Heart left ventricle (tissue), 16 donors: ENCODE data around the gene NBPF9. TPM values are rescaled to one million over a fixed set of nuclear protein-coding genes. Genes with fewer than 3 reads are reported as not detected.
"Not testable (repeated sequence)": the region's sequence is repeated elsewhere in the genome, so short reads cannot be mapped to it uniquely, and the experiment has no call there.

Experiments
- ATAC-seq, 4 donors: fragments of 200-7000 bp; cut with Tn5 transposase; one replicate each; pipeline ENCODE4 v1.9.1; 2020 to 2022; ENCODE audit warnings: moderate library complexity in 4 of 4, mild to moderate bottlenecking in 3 of 4, moderate number of reproducible peaks in 1 of 4
- DNase-seq, 5 donors: peaks; one replicate each; pipeline ENCODE4 v3.0.0-alpha.2; 2020
- H3K27ac ChIP-seq, 12 donors: fragments of 200-600 bp; sonication (generic) in 4 of 12; one replicate each; pipeline versions ENCODE4 v1.5.0 to v1.8.0; 2016 to 2022; ENCODE audit warnings: mild to moderate bottlenecking in 2 of 12
- H3K27me3 ChIP-seq, 9 donors: fragments of 200-600 bp; sonication (generic) in 2 of 9; one replicate each; pipeline versions ENCODE4 v1.5.1 to v1.8.0; 2016 to 2022; ENCODE audit warnings: mild to moderate bottlenecking in 3 of 9
- H3K36me3 ChIP-seq, 9 donors: fragments of 200-600 bp; sonication (generic) in 2 of 9; one replicate each; pipeline versions ENCODE4 v1.5.0 to v1.8.0; 2018 to 2022; ENCODE audit warnings: mild to moderate bottlenecking in 2 of 9
- H3K4me1 ChIP-seq, 12 donors: fragments of 200-600 bp; sonication (generic) in 4 of 12; one replicate each; pipeline versions ENCODE4 v1.5.0 to v1.8.0; 2016 to 2022; ENCODE audit warnings: mild to moderate bottlenecking in 3 of 12
- H3K4me3 ChIP-seq, 12 donors: fragments of 200-600 bp; sonication (generic) in 4 of 12; one replicate each; pipeline versions ENCODE4 v1.5.0 to v1.8.0; 2017 to 2022; ENCODE audit warnings: mild to moderate bottlenecking in 9 of 12, moderate library complexity in 4 of 12
- H3K9me3 ChIP-seq, 12 donors: fragments of 200-600 bp; sonication (generic) in 4 of 12; one replicate each; pipeline versions ENCODE4 v1.5.0 to v1.8.0; 2016 to 2022; ENCODE audit warnings: mild to moderate bottlenecking in 1 of 12
- CTCF ChIP-seq, 12 donors: fragments of 200-600 bp; sonication (generic) in 4 of 12; IDR thresholded peaks; one replicate each; pipeline versions ENCODE4 v1.5.0 to v1.8.0; 2018 to 2022; ENCODE audit warnings: antibody characterized with exemption in 12 of 12, mild to moderate bottlenecking in 5 of 12
- WGBS, 4 donors: extraction: QIAGEN DNeasy Blood & Tissue Kit in 2 of 4; methylation state at CpG; one replicate each; pipeline versions ENCODE4 v1.1.5 to v1.1.7; 2013 to 2018; 5-methylcytosine and 5-hydroxymethylcytosine counted together
- intact Hi-C, 10 donors: fragments of 100-400 bp; cut with DNase I; formaldehyde crosslinking; loops; one replicate each; pipeline versions ENCODE4 v1.11.1 to v1.14.2; 2022
- polyA plus RNA-seq, 2 donors: library from polyadenylated mRNA; stranded (reverse); fragments of 200-250 nt; gene quantifications; one replicate each; pipeline ENCODE4 v1.2.3, GENCODE V29; 2013
- total RNA-seq, 9 donors: library from RNA; depleted of rRNA in 2 of 9; stranded (reverse); fragments of >200 nt in 2 of 9; fragmentation: NEBNext Ultra II Directional in 3 of 9; extraction: Animal tissue kit (Norgen Biotek cat#: 25700) in 3 of 9; gene quantifications; one replicate each; pipeline versions ENCODE4 v1.1.0 to v1.2.4, GENCODE V29; 2016 to 2023
- donor health status: ischemic (EF 13 %, LVEDD 7.1; RV severe dilation, severe dysfunction).
- donor health status: healthy with polysubstance abuse.
- donor health status: DM: no; HTN: yes; CAD: no.
- donor health status: DM: no; HTN: no; CAD: no.
- donor health status: ischemic (EF 25% LVEDD 6.9; RV normal size, moderate dysfunction).
- donor health status: ischemic (EF 25% LVEDD 5.7; RV mildly dilated, moderate dysfunction).
- donor health status: healthy.
- donor health status: DM: yes; HTN: yes; CAD: no.
- donor health status: ischemic (EF 35%, LVEDD 5.7; RV mildly dilated, moderate dysfunction).
- donor health status: nonischemic (EF 11% LVEDD 7.7; RV severe dilation, severe dysfunction).
- donor health status: DM: yes; HTN: yes; CAD: no.
- donor health status: PGD.
- donor health status: ischemic (EF 29% LVEDD 5.4; RV normal size, mild dysfunction).
- donor health status: nonischemic (EF 23%, LVEDD 6.1; RV moderate dilation, normal function).

NBPF9 gene
- total and polyA plus RNA-seq, 11 donors = 2.9 to 10.3 (median 4.8) TPM

GRCh38 chr1:149075505-149076127, 27.7 kb downstream of the NBPF9 start:
- H3K27ac ChIP-seq, H3K4me3 ChIP-seq, H3K27me3 ChIP-seq, H3K4me1 ChIP-seq, H3K9me3 ChIP-seq, DNase-seq, ATAC-seq, intact Hi-C loops, H3K36me3 ChIP-seq: not testable (repeated sequence)
- WGBS, 4 donors = 54 to 84% (median 64%) methylated on average over 4 to 6 of the region's 9 CpGs
- TF ChIP-seq CTCF (IDR thresholded peaks at IDR 0.05) = peak in 1 of 12 donors; percentile 6

- ATAC-seq, H3K27me3 ChIP-seq, intact Hi-C loops, H3K4me1 ChIP-seq, H3K9me3 ChIP-seq, H3K27ac ChIP-seq, DNase-seq, H3K4me3 ChIP-seq: not testable (repeated sequence)
- 85 to 93% (median 89%) methylated on average over 3 of the region's 3 CpGs for WGBS, 4 donors
- peaks cover 0 to 12% (median 5%) of the 10 kb centered on the region in 9 donors for H3K36me3 ChIP-seq
Measured at GRCh38 chr1:149064611-149065010, 38.7 kb downstream of the NBPF9 start.

DNA sequence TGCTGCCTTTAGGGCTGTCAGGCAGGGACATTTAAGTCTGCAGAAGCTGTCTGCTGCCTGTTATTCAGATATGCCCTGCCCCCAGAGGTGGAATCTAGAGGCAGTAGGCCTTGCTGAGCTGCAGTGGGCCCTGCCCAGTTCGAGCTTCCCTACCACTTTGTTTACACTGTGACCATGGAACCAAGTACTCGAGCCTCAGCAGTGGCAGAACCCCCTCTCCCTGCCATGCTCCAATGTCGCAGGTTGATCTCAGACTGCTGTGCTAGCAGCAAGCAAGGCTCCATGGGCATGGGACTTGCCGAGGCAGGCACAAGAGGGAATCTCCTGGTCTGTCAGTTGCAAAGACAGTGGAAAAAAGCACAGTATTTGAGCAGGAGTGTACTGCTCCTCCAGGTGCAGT, 60.3 kb downstream of the NBPF9 start:
- H3K27ac ChIP-seq, H3K36me3 ChIP-seq, H3K27me3 ChIP-seq, H3K4me3 ChIP-seq, H3K9me3 ChIP-seq, intact Hi-C loops, H3K4me1 ChIP-seq: not testable (repeated sequence)
- 40 to 49% (median 42%) methylated on average over 1 to 4 of the region's 4 CpGs; no CpG with 5 or more reads in 1 of the 4 donors for WGBS, 4 donors
- peak; percentile 55 to 73 (median 62) for ATAC-seq
- peak in 2 of 5 donors; percentile 40 to 45 for DNase-seq

- H3K27me3 ChIP-seq, intact Hi-C loops, H3K9me3 ChIP-seq, H3K27ac ChIP-seq, H3K4me3 ChIP-seq, DNase-seq, H3K4me1 ChIP-seq: not testable (repeated sequence)
- peaks cover 0 to 18% (median 0%) of the 10 kb centered on the region in 9 donors for H3K36me3 ChIP-seq
- peak in 1 of 4 donors; percentile 34 for ATAC-seq
- WGBS, 4 donors = 73 to 77% methylated on average over 2 of the region's 3 CpGs; no CpG with 5 or more reads in 2 of the 4 donors
Measured at GRCh38 chr1:149033916-149034315, 69.4 kb downstream of the NBPF9 start.

GRCh38 chr1:149024327-149024726, 79.0 kb downstream of the NBPF9 start:
- H3K4me3 ChIP-seq, ATAC-seq: not testable (repeated sequence)

GRCh38 chr1:149018577-149018976, 84.8 kb downstream of the NBPF9 start:
- H3K36me3 ChIP-seq = peaks cover 0 to 22% (median 0%) of the 10 kb centered on the region in 9 donors
- ATAC-seq, H3K4me3 ChIP-seq, H3K27me3 ChIP-seq, H3K27ac ChIP-seq, DNase-seq, H3K4me1 ChIP-seq, intact Hi-C loops, H3K9me3 ChIP-seq: not testable (repeated sequence)
- WGBS, 4 donors = 80 to 86% (median 83%) methylated on average over 2 of the region's 3 CpGs

More at GRCh38 chr1:149024327-149024726, 79.0 kb downstream of the NBPF9 start:
- peaks cover 0 to 21% (median 0%) of the 10 kb centered on the region in 9 donors for H3K36me3 ChIP-seq
- H3K9me3 ChIP-seq, H3K27me3 ChIP-seq, H3K27ac ChIP-seq, intact Hi-C loops, DNase-seq, H3K4me1 ChIP-seq: not testable (repeated sequence)
- WGBS, 4 donors = no CpG with 5 or more reads among the region's 3 CpGs

DNA sequence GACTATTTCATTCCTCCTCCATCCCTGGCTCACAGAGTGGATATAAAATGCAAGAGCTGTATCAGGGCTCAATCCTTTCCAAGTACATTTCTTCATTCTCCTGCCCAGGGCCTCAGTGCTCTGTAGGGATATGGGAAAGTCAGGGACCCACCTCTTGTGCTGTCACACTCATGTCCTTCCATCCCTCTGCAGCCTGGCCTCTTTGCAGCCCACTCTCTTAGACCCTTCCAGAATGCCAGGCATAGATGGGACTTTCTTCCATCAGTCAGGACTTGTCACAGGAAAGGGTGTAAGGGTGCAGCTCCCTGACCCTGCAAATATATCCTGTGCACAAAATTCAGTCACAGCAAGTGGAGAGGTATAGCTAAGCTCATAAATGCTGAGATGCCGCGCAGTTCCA, 86.7 kb downstream of the NBPF9 start:
- 92 to 100% (median 94%) methylated on average over 2 of the region's 2 CpGs; no CpG with 5 or more reads in 1 of the 4 donors for WGBS, 4 donors
- H3K4me3 ChIP-seq, H3K27me3 ChIP-seq, H3K4me1 ChIP-seq, H3K27ac ChIP-seq, DNase-seq, H3K9me3 ChIP-seq, intact Hi-C loops: not testable (repeated sequence)
- peak in 1 of 4 donors; percentile 33 for ATAC-seq
- H3K36me3 ChIP-seq = peaks cover 0 to 16% (median 0%) of the 10 kb centered on the region in 9 donors

GRCh38 chr1:149015522-149015921, 87.8 kb downstream of the NBPF9 start:
- 81 to 92% (median 85%) methylated on average over 3 of the region's 3 CpGs for WGBS, 4 donors
- peaks cover 0 to 10% (median 0%) of the 10 kb centered on the region in 9 donors for H3K36me3 ChIP-seq
- H3K4me1 ChIP-seq, H3K27ac ChIP-seq, H3K9me3 ChIP-seq, DNase-seq, H3K4me3 ChIP-seq, H3K27me3 ChIP-seq, intact Hi-C loops: not testable (repeated sequence)
- ATAC-seq = peak in 1 of 4 donors; percentile 33

GRCh38 chr1:149013513-149013912, 89.8 kb downstream of the NBPF9 start:
- intact Hi-C loops, H3K27ac ChIP-seq, H3K9me3 ChIP-seq, ATAC-seq, H3K4me1 ChIP-seq, DNase-seq, H3K27me3 ChIP-seq, H3K4me3 ChIP-seq: not testable (repeated sequence)
- H3K36me3 ChIP-seq = peaks cover 0 to 16% (median 4%) of the 10 kb centered on the region in 9 donors
- 83 to 96% (median 91%) methylated on average over 4 of the region's 4 CpGs; no CpG with 5 or more reads in 1 of the 4 donors for WGBS, 4 donors

- DNase-seq, H3K9me3 ChIP-seq, H3K4me1 ChIP-seq, H3K27me3 ChIP-seq, intact Hi-C loops, ATAC-seq, H3K4me3 ChIP-seq, H3K27ac ChIP-seq: not testable (repeated sequence)
- peaks cover 0 to 13% (median 4%) of the 10 kb centered on the region in 9 donors for H3K36me3 ChIP-seq
- 75 to 92% (median 82%) methylated on average over 1 to 3 of the region's 5 CpGs for WGBS, 4 donors
Measured at GRCh38 chr1:149012599-149012998, 90.8 kb downstream of the NBPF9 start.
